Measurements from ENCODE around the gene RAB30. TPM values are rescaled to one million over a fixed set of nuclear protein-coding genes. Genes with fewer than 3 reads are reported as not detected.

The RAB30 gene
- total RNA-seq, 4 donors from 2014 or later = 18.7 to 36.6 (median 27.5) TPM

- no peak for ATAC-seq
- Histone ChIP-seq H3K27ac (no peak overlapping the region), H3K36me3 (peaks cover 0 to under 1% of the 10 kb centered on the region in 2 donors), H3K4me3 (no peak overlapping the region), H3K9me3 (no peaks in the 10 kb centered on the region), H3K4me1 (peaks cover 0 to 51% (median 9%) of the 10 kb centered on the region in 3 donors), H3K27me3 (no peaks in the 10 kb centered on the region)
- TF ChIP-seq CTCF (IDR thresholded peaks at IDR 0.05) (no peak), POLR2AphosphoS5 (IDR thresholded peaks at IDR 0.05) (no peak), POLR2A (IDR thresholded peaks at IDR 0.05) (no peak), EP300 (IDR thresholded peaks at IDR 0.05) (no peak)
- 93 to 97% methylated on average over 2 of the region's 2 CpGs for WGBS, 2 donors (ENCODE audit: low coverage in 1 of 2)
Observed at GRCh38 chr11:82998697-82999096, 73.0 kb downstream of the RAB30 start.

- no peak overlapping the region for H3K27ac ChIP-seq
- peaks cover 0 to 11% of the 10 kb centered on the region in 2 donors for H3K36me3 ChIP-seq
- WGBS, 2 donors (ENCODE audit: low coverage in 1 of 2) = 87 to 91% methylated on average over 8 to 14 of the region's 14 CpGs
- no peak for ATAC-seq
- peaks cover 7 to 67% (median 8%) of the 10 kb centered on the region in 3 donors for H3K4me1 ChIP-seq
- TF ChIP-seq POLR2AphosphoS5 (IDR thresholded peaks at IDR 0.05) = no peak
- no peaks in the 10 kb centered on the region for H3K9me3 ChIP-seq
- H3K4me3 ChIP-seq = no peak overlapping the region
- no peaks in the 10 kb centered on the region for H3K27me3 ChIP-seq
Observed at GRCh38 chr11:82996966-82997606, 74.6 kb downstream of the RAB30 start.

- H3K27ac ChIP-seq = peak overlapping the region in 3 of 4 donors; percentile 2 to 33 (median 12)
- H3K4me3 ChIP-seq = no peak overlapping the region
- TF ChIP-seq POLR2A (IDR thresholded peaks at IDR 0.05) (no peak), EP300 (IDR thresholded peaks at IDR 0.05) (no peak), CTCF (IDR thresholded peaks at IDR 0.05) (no peak), POLR2AphosphoS5 (IDR thresholded peaks at IDR 0.05) (no peak)
- peaks cover 5 to 67% (median 10%) of the 10 kb centered on the region in 3 donors for H3K4me1 ChIP-seq
- H3K36me3 ChIP-seq = peaks cover 0 to 11% of the 10 kb centered on the region in 2 donors
- ATAC-seq = peak; percentile 32
- H3K9me3 ChIP-seq = no peaks in the 10 kb centered on the region
- no peaks in the 10 kb centered on the region for H3K27me3 ChIP-seq
- WGBS, 2 donors (ENCODE audit: low coverage in 1 of 2) = 35 to 54% methylated on average over 3 to 4 of the region's 4 CpGs
Observed at GRCh38 chr11:82995754-82996398, 75.8 kb downstream of the RAB30 start.

DNA sequence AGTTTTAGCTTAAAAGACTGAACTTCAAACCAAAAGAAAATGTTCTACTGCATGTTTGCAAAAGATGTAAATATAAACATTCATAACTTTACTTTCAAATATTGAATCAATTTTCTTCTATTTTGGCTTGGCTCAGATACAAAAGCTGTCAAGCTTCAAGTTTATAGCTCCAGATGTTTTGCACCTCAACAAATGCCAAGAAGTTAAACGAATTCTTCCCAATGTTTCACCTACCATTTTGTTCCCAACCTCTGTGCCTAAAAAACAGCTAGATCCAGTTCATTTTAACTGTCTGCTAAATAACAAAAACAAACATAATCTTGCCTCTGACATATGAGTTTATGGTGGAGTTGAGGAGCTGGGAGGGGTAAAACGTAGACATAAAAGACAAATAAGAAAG lies 76.5 kb downstream of the RAB30 start:
- 27 to 35% methylated on average over 2 of the region's 2 CpGs for WGBS, 2 donors (ENCODE audit: low coverage in 1 of 2)
- Histone ChIP-seq H3K4me3 (no peak overlapping the region), H3K27me3 (no peaks in the 10 kb centered on the region), H3K9me3 (no peaks in the 10 kb centered on the region), H3K4me1 (peaks cover 5 to 67% (median 10%) of the 10 kb centered on the region in 3 donors), H3K36me3 (peaks cover 0 to 11% of the 10 kb centered on the region in 2 donors), H3K27ac (peak overlapping the region in 2 of 4 donors; percentile 12 to 33)
- TF ChIP-seq POLR2AphosphoS5 (IDR thresholded peaks at IDR 0.05) = no peak
- no peak for TF ChIP-seq EP300 (IDR thresholded peaks at IDR 0.05)
- no peak for TF ChIP-seq POLR2A (IDR thresholded peaks at IDR 0.05)
- TF ChIP-seq CTCF (IDR thresholded peaks at IDR 0.05) = no peak
- no peak for ATAC-seq

GRCh38 chr11:82994604-82995230 lies 77.0 kb downstream of the RAB30 start:
- Histone ChIP-seq H3K4me3 (no peak overlapping the region), H3K27ac (no peak overlapping the region), H3K27me3 (no peaks in the 10 kb centered on the region), H3K36me3 (peaks cover 0 to 11% of the 10 kb centered on the region in 2 donors), H3K4me1 (peaks cover 5 to 62% (median 10%) of the 10 kb centered on the region in 3 donors), H3K9me3 (no peaks in the 10 kb centered on the region)
- TF ChIP-seq POLR2A (IDR thresholded peaks at IDR 0.05) = no peak
- TF ChIP-seq EP300 (IDR thresholded peaks at IDR 0.05) = no peak
- no peak for TF ChIP-seq CTCF (IDR thresholded peaks at IDR 0.05)
- ATAC-seq = no peak
- 71 to 80% methylated on average over 3 of the region's 3 CpGs for WGBS, 2 donors (ENCODE audit: low coverage in 1 of 2)

Data from gastroesophageal sphincter (tissue), 4 donors.